HepG2 (cell line): ENCODE measurements around the gene SP140L. TPM values are rescaled to one million over a fixed set of nuclear protein-coding genes. Genes with fewer than 3 reads are reported as not detected.
A peak's percentile ranks its signal among the peaks of the same experiment; 100 is the strongest.

Source experiments
- ASH2L ChIP-seq: fragments of 300-600, 200-600 bp; sonication (generic); IDR thresholded peaks from 2 replicates; pipeline ENCODE4 v1.7.0; 2017; ENCODE audit warnings: low read depth, mild to moderate bottlenecking, moderate library complexity, mixed read lengths, low read length; ENCODE audit not compliant: insufficient read length
- DNMT1 ChIP-seq: sonication (generic); formaldehyde crosslinking; IDR thresholded peaks from 2 replicates; pipeline ENCODE4 v1.5.1; 2020; ENCODE audit warnings: mild to moderate bottlenecking, missing genetic modification reagents
- FOXA1 ChIP-seq, 2 experiments: fragments of 450-650 bp in 1 of 2; sonication (generic) in 1 of 2; formaldehyde crosslinking in 1 of 2; IDR thresholded peaks; 2 replicates each; pipeline versions ENCODE4 v1.4.0 to v1.6.1; 2016 to 2020; ENCODE audit warnings: missing genetic modification reagents in 1 of 2
- FOXA3 ChIP-seq: IDR thresholded peaks from 2 replicates; pipeline ENCODE4 v1.6.1; 2016; ENCODE audit warnings: missing genetic modification reagents, missing compliant biosample characterization
- HIVEP1 ChIP-seq: sonication (generic); formaldehyde crosslinking; IDR thresholded peaks from 2 replicates; pipeline ENCODE4 v1.4.0; 2020; ENCODE audit warnings: mild to moderate bottlenecking, missing genetic modification reagents
- MXD1 ChIP-seq: sonication (generic); formaldehyde crosslinking; IDR thresholded peaks from 2 replicates; pipeline ENCODE4 v1.4.0; 2020; ENCODE audit warnings: mild to moderate bottlenecking, missing genetic modification reagents
- PTBP1 ChIP-seq: fragments of 200-400 bp; formaldehyde crosslinking; IDR thresholded peaks from 2 replicates; pipeline ENCODE4 v1.6.1; 2018; ENCODE audit warnings: low read length, low read depth; ENCODE audit not compliant: poor library complexity, severe bottlenecking
- SPEN ChIP-seq: sonication (generic); formaldehyde crosslinking; IDR thresholded peaks from 2 replicates; pipeline ENCODE4 v1.5.1; 2020; ENCODE audit warnings: low read depth, mild to moderate bottlenecking, missing genetic modification reagents
- TCF7L2 ChIP-seq: IDR thresholded peaks from 2 replicates; pipeline ENCODE4 v1.6.1; 2011; ENCODE audit warnings: mild to moderate bottlenecking, low read depth, low read length, moderate library complexity
- ZBTB3 ChIP-seq: sonication (generic); formaldehyde crosslinking; IDR thresholded peaks from 2 replicates; pipeline ENCODE4 v1.4.0; 2020; ENCODE audit warnings: low read depth, mild to moderate bottlenecking, moderate library complexity, missing genetic modification reagents, borderline replicate concordance
- ZNF224 ChIP-seq: sonication (generic); formaldehyde crosslinking; IDR thresholded peaks from 2 replicates; pipeline ENCODE4 v1.5.0; 2020; ENCODE audit warnings: mild to moderate bottlenecking, missing genetic modification reagents
- ZNF354B ChIP-seq: sonication (generic); formaldehyde crosslinking; IDR thresholded peaks from 2 replicates; pipeline ENCODE4 v1.8.0; 2022; ENCODE audit warnings: mild to moderate bottlenecking, missing genetic modification reagents
- ZNF484 ChIP-seq: sonication (generic); formaldehyde crosslinking; IDR thresholded peaks from 2 replicates; pipeline ENCODE4 v1.5.1; 2020; ENCODE audit warnings: mild to moderate bottlenecking, low read depth, missing genetic modification reagents, borderline replicate concordance
- ZNF512B ChIP-seq: sonication (generic); formaldehyde crosslinking; IDR thresholded peaks from 2 replicates; pipeline ENCODE4 v1.5.1; 2020; ENCODE audit warnings: missing genetic modification reagents, mild to moderate bottlenecking, borderline replicate concordance
- ZNF609 ChIP-seq: sonication (generic); formaldehyde crosslinking; IDR thresholded peaks from 2 replicates; pipeline ENCODE4 v1.4.0; 2020; ENCODE audit warnings: mild to moderate bottlenecking, missing genetic modification reagents, borderline replicate concordance
- ZNF616 ChIP-seq: sonication (generic); formaldehyde crosslinking; IDR thresholded peaks from 2 replicates; pipeline ENCODE4 v1.5.0; 2020; ENCODE audit warnings: low read depth, mild to moderate bottlenecking, missing genetic modification reagents
- ZNF772 ChIP-seq: sonication (generic); formaldehyde crosslinking; IDR thresholded peaks from 2 replicates; pipeline ENCODE4 v1.5.0; 2020; ENCODE audit warnings: mild to moderate bottlenecking, missing genetic modification reagents
- ZNF777 ChIP-seq: sonication (generic); formaldehyde crosslinking; IDR thresholded peaks from 2 replicates; pipeline ENCODE4 v1.4.0; 2020; ENCODE audit warnings: missing genetic modification reagents
- ZSCAN31 ChIP-seq: sonication (generic); formaldehyde crosslinking; IDR thresholded peaks from 2 replicates; pipeline ENCODE4 v1.5.0; 2020; ENCODE audit warnings: low read depth, mild to moderate bottlenecking, missing genetic modification reagents
- polyA plus RNA-seq, 8 experiments: library from polyadenylated mRNA; depleted of rRNA in 3 of 8; stranded (reverse) in 7 of 8; unstranded in 1 of 8; fragments of >200 nt; fragmentation: Illumina TruSeq in 4 of 8; extraction: Trizol in 4 of 8; gene quantifications; 2 replicates each; pipeline versions ENCODE4 v1.2.1 to v1.2.3, GENCODE V29; 2011 to 2016; ENCODE audit warnings: low read depth in 4 of 8, missing spikeins in 1 of 8, mixed read lengths in 1 of 8; ENCODE audit not compliant: insufficient read depth in 1 of 8
- total RNA-seq, 5 experiments: library from RNA; depleted of rRNA; stranded (reverse); fragments of >200 nt; fragmentation: Illumina TruSeq; extraction: Trizol; gene quantifications; 2 replicates each; pipeline ENCODE4 v1.2.3, GENCODE V29; 2016; ENCODE audit warnings: low read depth in 1 of 5
- TF ChIP-seq, protein P1 (sequence below): sonication (generic); formaldehyde crosslinking; IDR thresholded peaks from 2 replicates; pipeline ENCODE4 v1.4.0; 2020; ENCODE audit warnings: mild to moderate bottlenecking, missing genetic modification reagents

SP140L gene
- total and polyA plus RNA-seq, 2 of the 13 experiments (the other 11 are each of a cell fraction or from before 2014, with no cell fraction given), result 10.9 to 17.5 TPM

DNA sequence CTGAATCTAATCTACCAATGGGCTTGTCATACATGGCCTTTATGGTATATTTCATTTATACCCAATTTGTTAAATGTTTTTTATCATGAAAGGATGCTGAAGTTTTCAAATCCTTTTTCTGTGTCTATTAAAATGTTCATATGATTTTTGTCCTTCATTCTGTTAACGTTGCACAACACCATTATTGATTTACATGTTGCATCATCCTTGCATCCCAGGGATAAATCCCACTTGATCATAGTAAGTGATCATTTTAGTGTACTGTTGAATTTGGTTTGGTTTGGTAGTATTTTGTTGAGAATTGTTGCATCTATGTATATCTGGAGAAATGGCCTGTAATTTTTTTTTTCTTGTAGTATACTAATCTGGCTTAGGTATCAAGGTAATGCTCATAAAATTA is 98.4 kb downstream of the SP140L start (continued):
- no peak for TF ChIP-seq SPEN (CRISPR knock-in tag)
- no peak for TF ChIP-seq HIVEP1
- no peak for TF ChIP-seq ZNF224
- TF ChIP-seq ZNF772 (CRISPR knock-in tag), result no peak
- no peak for TF ChIP-seq ASH2L
- TF ChIP-seq ZNF777 (CRISPR knock-in tag), result no peak
- TF ChIP-seq ZNF616 (CRISPR knock-in tag), result no peak
- TF ChIP-seq FOXA1 (IDR thresholded peaks at IDR 0.05), result no peak
- 0 out of 2 replicates have a peak, but pooled peaks have one; percentile 28 for TF ChIP-seq FOXA1 (CRISPR knock-in tag; IDR thresholded peaks at IDR 0.05)
- TF ChIP-seq ZNF484 (CRISPR knock-in tag), result no peak
- TF ChIP-seq ZNF512B, result no peak
- no peak for TF ChIP-seq TCF7L2
- TF ChIP-seq, protein P1, sequence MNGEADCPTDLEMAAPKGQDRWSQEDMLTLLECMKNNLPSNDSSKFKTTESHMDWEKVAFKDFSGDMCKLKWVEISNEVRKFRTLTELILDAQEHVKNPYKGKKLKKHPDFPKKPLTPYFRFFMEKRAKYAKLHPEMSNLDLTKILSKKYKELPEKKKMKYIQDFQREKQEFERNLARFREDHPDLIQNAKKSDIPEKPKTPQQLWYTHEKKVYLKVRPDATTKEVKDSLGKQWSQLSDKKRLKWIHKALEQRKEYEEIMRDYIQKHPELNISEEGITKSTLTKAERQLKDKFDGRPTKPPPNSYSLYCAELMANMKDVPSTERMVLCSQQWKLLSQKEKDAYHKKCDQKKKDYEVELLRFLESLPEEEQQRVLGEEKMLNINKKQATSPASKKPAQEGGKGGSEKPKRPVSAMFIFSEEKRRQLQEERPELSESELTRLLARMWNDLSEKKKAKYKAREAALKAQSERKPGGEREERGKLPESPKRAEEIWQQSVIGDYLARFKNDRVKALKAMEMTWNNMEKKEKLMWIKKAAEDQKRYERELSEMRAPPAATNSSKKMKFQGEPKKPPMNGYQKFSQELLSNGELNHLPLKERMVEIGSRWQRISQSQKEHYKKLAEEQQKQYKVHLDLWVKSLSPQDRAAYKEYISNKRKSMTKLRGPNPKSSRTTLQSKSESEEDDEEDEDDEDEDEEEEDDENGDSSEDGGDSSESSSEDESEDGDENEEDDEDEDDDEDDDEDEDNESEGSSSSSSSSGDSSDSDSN (CRISPR knock-in tag), result no peak
- no peak for TF ChIP-seq PTBP1
- TF ChIP-seq ZSCAN31, result no peak
- TF ChIP-seq ZNF609 (CRISPR knock-in tag), result no peak
- no peak for TF ChIP-seq MXD1 (CRISPR knock-in tag)
- TF ChIP-seq ZBTB3 (CRISPR knock-in tag), result no peak
- TF ChIP-seq DNMT1 (CRISPR knock-in tag), result no peak
- peak; percentile 53; the same call in 1 of the 2 replicates for TF ChIP-seq FOXA3 (CRISPR knock-in tag)
- TF ChIP-seq ZNF354B (CRISPR knock-in tag), result no peak
